A673 (cell line): ENCODE results near the gene RASA1. TPM values are rescaled to one million over a fixed set of nuclear protein-coding genes. Genes with fewer than 3 reads are reported as not detected.

ENCODE experiments used
- BruUV-seq: library from RNA; stranded (reverse); fragments of 400-500 nt; replicated peaks from 2 replicates; lab custom pipeline; 2021; lab: Mats Ljungman, UMichigan
- CTCF ChIA-PET: fragments of 300-600 bp; sonication (Branson Sonifier 250); formaldehyde crosslinking; loops from one replicate; lab custom pipeline; 2022; ENCODE audit warnings: antibody characterized with exemption; lab: Charles Lee
- POLR2A ChIA-PET: fragments of 300-600 bp; sonication (Branson Sonifier 250); formaldehyde crosslinking; loops from one replicate; lab custom pipeline; 2022; ENCODE audit warnings: antibody characterized with exemption; ENCODE audit not compliant: low non-redundant PET; lab: Charles Lee
- DNase-seq: peaks from one replicate; pipeline ENCODE4 v3.0.0-alpha.2; 2015; ENCODE audit warnings: low spot score
- H3K27ac ChIP-seq: fragments of 200-600 bp; sonication (generic); 2 replicates; pipeline ENCODE4 v1.5.1; 2016; ENCODE audit warnings: mixed run types, low read depth, mild to moderate bottlenecking, mixed read lengths, antibody characterized with exemption, low read length; ENCODE audit not compliant: poor library complexity, severe bottlenecking
- H3K27me3 ChIP-seq: fragments of 200-600 bp; sonication (generic); replicated peaks from 2 replicates; pipeline ENCODE4 v1.6.1; 2017; ENCODE audit warnings: mixed run types, low read depth, mild to moderate bottlenecking, mixed read lengths, antibody characterized with exemption, low read length; ENCODE audit not compliant: insufficient read depth, poor library complexity
- H3K36me3 ChIP-seq: fragments of 200-600 bp; sonication (generic); 2 replicates; pipeline ENCODE4 v1.6.1; 2016; ENCODE audit warnings: mixed run types, mild to moderate bottlenecking, mixed read lengths, antibody characterized with exemption, low read length; ENCODE audit not compliant: insufficient read depth, poor library complexity, severe bottlenecking
- H3K4me1 ChIP-seq: fragments of 200-600 bp; sonication (generic); 2 replicates; pipeline ENCODE4 v1.6.1; 2017; ENCODE audit warnings: mixed run types, mild to moderate bottlenecking, mixed read lengths, antibody characterized with exemption, low read length; ENCODE audit not compliant: insufficient read depth, poor library complexity, severe bottlenecking
- H3K4me3 ChIP-seq: fragments of 200-600 bp; sonication (generic); 2 replicates; pipeline ENCODE4 v1.5.1; 2016; ENCODE audit warnings: low read depth, mixed run types, mild to moderate bottlenecking, mixed read lengths, low read length; ENCODE audit not compliant: poor library complexity, severe bottlenecking
- H3K9me3 ChIP-seq: fragments of 200-600 bp; sonication (generic); 2 replicates; pipeline ENCODE4 v1.6.1; 2016; ENCODE audit warnings: mixed run types, low read depth, mild to moderate bottlenecking, mixed read lengths, antibody characterized with exemption, low read length; ENCODE audit not compliant: poor library complexity, severe bottlenecking
- CTCF ChIP-seq: fragments of 300-800, 200-600 bp; sonication (generic); conservative IDR thresholded peaks from 2 replicates; pipeline ENCODE4 v1.5.1; 2017; ENCODE audit warnings: low read depth, mild to moderate bottlenecking, antibody characterized with exemption, low read length, moderate library complexity, mixed read lengths
- EZH2 ChIP-seq: fragments of 200-600 bp; sonication (generic); IDR thresholded peaks from 2 replicates; pipeline ENCODE4 v1.6.1; 2017; ENCODE audit warnings: borderline replicate concordance, low read depth, mild to moderate bottlenecking, mixed read lengths, antibody characterized with exemption, low read length; ENCODE audit not compliant: poor library complexity, severe bottlenecking
- intact Hi-C: fragments of 100-400 bp; cut with micrococcal nuclease; formaldehyde crosslinking; loops from one replicate; pipeline ENCODE4 v1.10.0; 2022; ENCODE audit not compliant: unreplicated experiment
- total RNA-seq: library from RNA; stranded (reverse); gene quantifications from 2 replicates; pipeline ENCODE4 v1.2.3, GENCODE V29; 2021

Gene RASA1
- total RNA-seq, 1 experiment from 2014 or later, result 34.2 TPM

GRCh38 chr5:87405472-87406155 is 137.9 kb downstream of the RASA1 start:
- no TSS peak for BruUV-seq
- intact Hi-C loops, result no loop called here
- POLR2A ChIA-PET, result interaction anchor here (0.6 kb wide), 1 partner anchor 136 kb away, joined by 4 read pairs; no protein-coding TSS in a partner anchor

GRCh38 chr5:87408204-87408603 is 140.5 kb downstream of the RASA1 start:
- Histone ChIP-seq H3K4me1 (peaks cover 11% of the 10 kb centered on the region), H3K4me3 (no peak overlapping the region), H3K27ac (no peak overlapping the region), H3K9me3 (no peaks in the 10 kb centered on the region), H3K27me3 (no peaks in the 10 kb centered on the region), H3K36me3 (peaks cover 68% of the 10 kb centered on the region)
- TF ChIP-seq EZH2, result no peak
- no peak for TF ChIP-seq CTCF
- POLR2A ChIA-PET, result no interaction called here
- CTCF ChIA-PET, result no interaction called here
- DNase-seq, result no peak
- intact Hi-C loops, result no loop called here
- no TSS peak for BruUV-seq

More at GRCh38 chr5:87405472-87406155, 137.9 kb downstream of the RASA1 start:
- no peak for TF ChIP-seq EZH2
- no peak for TF ChIP-seq CTCF
- no peaks in the 10 kb centered on the region for H3K9me3 ChIP-seq
- CTCF ChIA-PET, result no interaction called here
- no peaks in the 10 kb centered on the region for H3K27me3 ChIP-seq
- H3K36me3 ChIP-seq, result peaks cover 90% of the 10 kb centered on the region
- no peak overlapping the region for H3K27ac ChIP-seq
- H3K4me1 ChIP-seq, result no peaks in the 10 kb centered on the region
- DNase-seq, result no peak
- no peak overlapping the region for H3K4me3 ChIP-seq

- intact Hi-C loops, result no loop called here
- POLR2A ChIA-PET, result no interaction called here
- H3K4me3 ChIP-seq, result peak overlapping the region; percentile 66
Observed at GRCh38 chr5:87410931-87411330, 143.2 kb downstream of the RASA1 start.

More at GRCh38 chr5:87410931-87411330, 143.2 kb downstream of the RASA1 start:
- BruUV-seq, result no TSS peak
- Histone ChIP-seq H3K4me1 (peaks cover 11% of the 10 kb centered on the region), H3K27ac (no peak overlapping the region), H3K36me3 (peaks cover 46% of the 10 kb centered on the region), H3K27me3 (no peaks in the 10 kb centered on the region), H3K9me3 (no peaks in the 10 kb centered on the region)
- no peak for TF ChIP-seq EZH2
- TF ChIP-seq CTCF, result no peak
- DNase-seq, result no peak
- CTCF ChIA-PET, result no interaction called here
